ENCODE results near the gene C4orf50. TPM values are rescaled to one million over a fixed set of nuclear protein-coding genes. Genes with fewer than 3 reads are reported as not detected.
"Not testable (repeated sequence)": the region's sequence is repeated elsewhere in the genome, so short reads cannot be mapped to it uniquely, and the experiment has no call there.

C4orf50 gene
- total RNA-seq, 1 donor: not detected

DNA sequence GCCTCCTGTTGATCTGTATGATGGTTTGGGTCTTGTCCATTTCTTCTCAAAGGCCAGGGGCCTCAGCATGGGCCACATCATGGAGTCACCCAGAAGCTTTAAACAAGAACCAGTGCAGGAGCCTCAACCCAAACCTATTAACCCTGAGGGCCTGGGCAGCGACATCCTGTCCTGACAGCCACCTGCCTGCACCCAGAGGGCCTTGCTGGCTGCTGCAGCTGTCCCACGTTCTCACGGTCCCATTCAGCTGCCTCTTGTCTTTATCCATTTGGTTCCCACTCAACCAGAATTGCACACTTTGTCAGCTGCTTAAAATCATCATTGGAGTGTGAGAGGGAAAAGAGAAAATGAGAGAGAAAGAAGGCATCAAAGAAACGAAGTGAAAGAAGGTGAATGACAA is 21.6 kb downstream of the C4orf50 start:
- no peak overlapping the region for H3K4me3 ChIP-seq (ENCODE audit: low read depth, low read length)
- no peak for DNase-seq (ENCODE audit: low read depth)
- TF ChIP-seq, protein P1, sequence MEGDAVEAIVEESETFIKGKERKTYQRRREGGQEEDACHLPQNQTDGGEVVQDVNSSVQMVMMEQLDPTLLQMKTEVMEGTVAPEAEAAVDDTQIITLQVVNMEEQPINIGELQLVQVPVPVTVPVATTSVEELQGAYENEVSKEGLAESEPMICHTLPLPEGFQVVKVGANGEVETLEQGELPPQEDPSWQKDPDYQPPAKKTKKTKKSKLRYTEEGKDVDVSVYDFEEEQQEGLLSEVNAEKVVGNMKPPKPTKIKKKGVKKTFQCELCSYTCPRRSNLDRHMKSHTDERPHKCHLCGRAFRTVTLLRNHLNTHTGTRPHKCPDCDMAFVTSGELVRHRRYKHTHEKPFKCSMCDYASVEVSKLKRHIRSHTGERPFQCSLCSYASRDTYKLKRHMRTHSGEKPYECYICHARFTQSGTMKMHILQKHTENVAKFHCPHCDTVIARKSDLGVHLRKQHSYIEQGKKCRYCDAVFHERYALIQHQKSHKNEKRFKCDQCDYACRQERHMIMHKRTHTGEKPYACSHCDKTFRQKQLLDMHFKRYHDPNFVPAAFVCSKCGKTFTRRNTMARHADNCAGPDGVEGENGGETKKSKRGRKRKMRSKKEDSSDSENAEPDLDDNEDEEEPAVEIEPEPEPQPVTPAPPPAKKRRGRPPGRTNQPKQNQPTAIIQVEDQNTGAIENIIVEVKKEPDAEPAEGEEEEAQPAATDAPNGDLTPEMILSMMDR (IDR thresholded peaks at IDR 0.05; ENCODE audit: insufficient read depth, low read length): no peak

DNA sequence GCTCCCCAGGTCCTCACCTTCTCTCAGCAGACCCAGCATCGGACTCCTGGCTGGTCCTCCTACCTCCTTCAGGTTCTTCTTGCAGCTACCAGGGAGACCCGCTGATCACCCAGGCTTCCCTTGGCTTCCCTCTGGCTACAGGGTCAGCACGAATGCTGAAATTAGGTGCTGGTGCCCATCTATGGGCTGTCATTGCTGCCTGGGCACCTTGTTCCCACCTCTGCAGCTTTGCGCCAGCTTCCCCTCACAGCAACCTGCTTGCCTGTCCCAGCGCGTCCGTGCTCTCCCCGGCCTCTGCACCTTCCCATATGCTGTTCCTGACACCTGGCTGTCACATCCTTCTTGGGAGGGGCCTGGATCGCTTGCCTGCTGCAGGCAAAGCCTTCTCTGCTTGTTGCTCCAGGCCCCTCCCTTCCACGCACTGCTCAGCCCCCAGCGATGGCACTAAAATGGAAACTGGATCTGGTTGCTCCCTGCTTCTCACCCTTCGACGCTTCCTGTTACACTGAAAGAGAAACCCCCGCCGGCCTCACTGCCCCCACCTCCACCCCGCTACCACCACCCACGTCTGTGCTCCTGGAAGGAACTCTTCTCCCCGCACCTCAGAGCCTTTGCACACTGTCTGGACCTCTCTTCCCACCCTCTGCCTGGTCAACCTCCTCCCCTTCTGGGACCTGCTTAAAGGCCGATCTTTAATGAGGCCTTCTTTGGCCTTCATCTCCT is 22.2 kb downstream of the C4orf50 start:
- DNase-seq (ENCODE audit: low read depth): no peak
- H3K4me3 ChIP-seq (ENCODE audit: low read depth, low read length): no peak overlapping the region
- TF ChIP-seq, protein P1 (IDR thresholded peaks at IDR 0.05; ENCODE audit: insufficient read depth, low read length): no peak

DNA sequence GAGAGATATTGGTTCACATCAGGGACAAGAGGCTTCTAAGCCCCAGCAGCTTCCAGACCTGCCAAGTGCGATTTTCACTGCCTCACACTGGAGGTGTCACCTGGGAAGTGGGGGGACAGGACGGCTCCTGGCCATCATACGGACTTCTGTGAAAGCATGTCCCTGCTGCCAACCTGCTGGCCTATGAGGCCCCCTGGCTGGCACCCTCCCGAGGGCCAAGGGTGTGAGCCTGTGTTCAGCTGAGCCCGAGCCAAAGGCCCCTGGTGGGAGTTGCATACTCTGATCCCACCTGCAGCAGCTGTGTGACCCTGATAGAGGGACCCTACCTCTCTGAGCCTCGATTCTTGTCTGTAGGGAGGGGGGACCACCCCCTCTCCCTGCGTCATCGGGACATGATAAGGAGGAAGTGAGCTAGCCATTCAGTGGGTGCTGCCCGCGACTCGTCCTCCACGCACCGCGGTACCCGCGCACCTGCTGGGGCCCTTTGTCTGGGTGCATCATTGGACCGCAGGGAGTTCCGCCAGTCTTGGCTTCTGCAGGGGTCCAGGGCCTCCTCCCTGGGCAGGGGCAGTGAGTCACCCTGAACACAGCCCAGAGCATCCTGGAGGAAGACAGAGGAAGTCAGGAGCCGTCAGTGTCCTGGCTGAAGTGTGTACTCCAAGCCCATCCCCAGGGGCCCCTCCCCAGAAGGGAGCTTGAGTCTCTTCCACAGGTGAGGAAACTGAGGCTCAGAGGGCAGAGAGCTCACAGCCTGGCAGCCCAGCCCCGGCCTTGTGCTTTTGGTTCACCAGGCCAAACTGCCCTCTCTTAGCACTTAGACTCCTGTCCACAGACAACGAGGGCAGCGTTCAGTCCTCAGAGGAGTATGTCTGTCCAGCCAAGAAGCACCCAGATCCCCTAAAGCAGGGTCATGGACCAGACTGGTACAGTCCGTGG is 24.1 kb downstream of the C4orf50 start:
- H3K4me3 ChIP-seq (ENCODE audit: low read depth, low read length): no peak overlapping the region
- TF ChIP-seq, protein P1 (IDR thresholded peaks at IDR 0.05; ENCODE audit: insufficient read depth, low read length): no peak
- DNase-seq (ENCODE audit: low read depth): no peak

DNA sequence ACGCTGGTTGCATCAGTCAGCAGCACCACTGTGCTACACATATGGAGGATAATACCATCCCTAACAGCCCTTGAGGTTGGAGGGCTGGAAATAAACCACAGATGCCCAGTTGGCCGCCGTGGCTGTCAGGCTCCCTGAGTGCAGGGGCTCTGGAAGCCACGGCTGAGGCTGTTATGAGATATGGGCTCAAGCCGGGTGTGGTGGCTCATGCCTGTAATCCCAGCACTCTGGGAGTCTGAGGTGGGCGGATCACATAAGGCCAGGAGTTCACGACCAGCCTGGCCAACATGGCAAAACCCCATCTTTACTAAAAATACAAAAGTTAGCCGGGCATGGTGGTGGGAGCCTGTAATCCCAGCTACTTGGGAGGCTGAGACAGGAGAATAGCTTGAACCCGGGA is 24.9 kb downstream of the C4orf50 start:
- DNase-seq (ENCODE audit: low read depth); H3K4me3 ChIP-seq (ENCODE audit: low read depth, low read length): not testable (repeated sequence)

DNA sequence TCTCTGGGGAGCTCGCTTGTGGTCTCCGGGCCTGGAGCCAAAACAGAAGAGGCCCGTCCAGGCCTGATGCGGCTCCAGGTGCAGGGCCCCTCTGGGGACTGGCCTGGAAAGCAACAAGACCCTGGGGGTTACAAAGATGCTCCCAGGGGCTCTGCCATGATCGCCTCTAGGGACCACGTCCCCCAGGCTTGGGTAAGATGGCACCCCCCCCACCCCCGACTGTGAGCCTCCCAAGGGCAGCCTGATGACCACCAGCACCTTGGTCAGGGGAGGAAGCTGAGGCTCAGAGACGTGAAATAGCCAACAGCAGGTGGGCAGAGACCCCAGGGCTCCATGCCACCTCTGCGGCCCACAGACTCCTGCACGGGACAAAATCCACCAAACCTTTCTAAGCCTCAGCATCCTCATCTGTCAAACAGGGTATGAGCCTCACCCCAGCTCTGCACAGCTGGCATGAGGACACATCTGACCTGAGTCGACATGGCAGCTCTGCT is 25.4 kb downstream of the C4orf50 start:
- TF ChIP-seq, protein P1 (IDR thresholded peaks at IDR 0.05; ENCODE audit: insufficient read depth, low read length): no peak
- no peak for DNase-seq (ENCODE audit: low read depth)
- H3K4me3 ChIP-seq (ENCODE audit: low read depth, low read length): no peak overlapping the region

DNA sequence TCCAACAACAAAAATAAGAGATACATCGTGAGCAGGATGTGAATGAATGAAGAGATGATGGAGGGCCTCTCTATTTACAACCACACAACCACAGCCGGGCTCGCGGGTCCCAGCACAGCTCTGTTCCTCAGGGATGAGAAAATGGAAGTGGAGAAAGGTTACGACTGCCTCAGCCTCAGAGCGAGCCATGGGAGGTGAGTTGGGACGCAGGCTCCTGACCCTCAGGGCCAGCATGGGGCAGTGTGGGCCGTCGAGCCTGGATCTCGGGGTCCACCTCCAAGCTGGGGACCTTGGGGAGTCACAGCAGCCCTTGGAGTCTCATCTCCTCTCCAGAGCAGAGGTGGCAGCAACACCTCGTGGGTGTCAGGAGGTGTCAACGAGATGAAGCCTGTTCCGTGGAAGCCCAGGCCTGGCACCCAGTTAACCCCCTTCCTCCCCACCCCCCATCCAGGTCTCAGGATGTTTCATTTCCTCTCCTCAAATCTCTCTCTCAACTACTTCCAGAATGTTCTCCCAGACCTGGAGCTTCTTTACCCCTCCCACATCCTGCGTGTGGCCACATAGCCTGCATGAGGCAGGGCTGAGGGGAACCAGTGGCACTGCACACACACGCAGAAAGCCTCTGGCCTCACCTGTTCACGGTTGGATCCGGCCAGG is 25.9 kb downstream of the C4orf50 start:
- DNase-seq (ENCODE audit: low read depth): no peak
- no peak overlapping the region for H3K4me3 ChIP-seq (ENCODE audit: low read depth, low read length)
- TF ChIP-seq, protein P1 (IDR thresholded peaks at IDR 0.05; ENCODE audit: insufficient read depth, low read length): no peak

DNA sequence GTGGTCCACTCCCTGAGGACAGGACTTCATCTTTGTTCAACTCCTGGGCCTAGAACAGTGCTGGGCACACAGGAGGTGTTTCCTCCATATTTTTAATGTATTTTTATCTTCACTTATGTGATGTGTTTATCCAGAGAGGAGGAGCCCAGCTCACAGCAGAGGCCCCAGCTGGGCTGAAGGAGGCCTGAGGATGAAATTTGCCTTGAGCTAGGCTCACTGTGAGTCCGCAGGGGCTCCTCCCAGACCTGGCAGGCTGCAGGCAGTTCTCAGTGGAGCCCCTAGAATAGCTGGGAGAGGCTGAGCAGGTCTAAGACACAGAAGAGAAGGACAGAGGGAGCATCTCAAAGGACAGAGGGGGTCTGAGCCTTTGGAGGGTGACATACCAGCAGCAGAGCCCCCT is 26.8 kb downstream of the C4orf50 start:
- no peak for DNase-seq (ENCODE audit: low read depth)
- TF ChIP-seq, protein P1 (IDR thresholded peaks at IDR 0.05; ENCODE audit: insufficient read depth, low read length): no peak
- H3K4me3 ChIP-seq (ENCODE audit: low read depth, low read length): no peak overlapping the region
